ENCODE measurements around the gene SRPK1.
"Not testable (repeated sequence)": the region's sequence is repeated elsewhere in the genome, so short reads cannot be mapped to it uniquely, and the experiment has no call there.

Gene SRPK1

GRCh38 chr6:35929601-35930000 lies 8.7 kb upstream of the SRPK1 start:
- no peak for DNase-seq

- no peak for DNase-seq
These were observed 5.8 kb upstream of the SRPK1 start for GRCh38 chr6:35926509-35927215.

GRCh38 chr6:35925961-35926360 lies 5.1 kb upstream of the SRPK1 start:
- DNase-seq, result no peak

- DNase-seq, result no peak
These were observed 3.2 kb upstream of the SRPK1 start for GRCh38 chr6:35924146-35924545.

- DNase-seq, result no peak
These were observed 1.2 kb upstream of the SRPK1 start for GRCh38 chr6:35922139-35922554.

- DNase-seq, result no peak
These were observed 809 bp downstream of the SRPK1 start for GRCh38 chr6:35919827-35920751.

GRCh38 chr6:35919085-35919826 lies 1.6 kb downstream of the SRPK1 start:
- no peak for DNase-seq

GRCh38 chr6:35916893-35917292 lies 4.0 kb downstream of the SRPK1 start:
- DNase-seq, result not testable (repeated sequence)

GRCh38 chr6:35916056-35916455 lies 4.8 kb downstream of the SRPK1 start:
- no peak for DNase-seq

GRCh38 chr6:35914536-35914935 lies 6.4 kb downstream of the SRPK1 start:
- DNase-seq, result no peak

- no peak for DNase-seq
These were observed 8.8 kb downstream of the SRPK1 start for GRCh38 chr6:35911871-35912653.

- not testable (repeated sequence) for DNase-seq
These were observed 11.3 kb downstream of the SRPK1 start for GRCh38 chr6:35909571-35909970.

- DNase-seq, result not testable (repeated sequence)
These were observed 12.0 kb downstream of the SRPK1 start for GRCh38 chr6:35908753-35909401.

- DNase-seq, result no peak
These were observed 13.1 kb downstream of the SRPK1 start for GRCh38 chr6:35907750-35908149.

- no peak for DNase-seq
These were observed 14.4 kb downstream of the SRPK1 start for GRCh38 chr6:35906499-35906846.

GRCh38 chr6:35905841-35906498 lies 14.9 kb downstream of the SRPK1 start:
- no peak for DNase-seq

GRCh38 chr6:35905141-35905785 lies 15.6 kb downstream of the SRPK1 start:
- DNase-seq, result no peak

- no peak for DNase-seq
These were observed 17.2 kb downstream of the SRPK1 start for GRCh38 chr6:35903679-35904078.

- DNase-seq, result no peak
These were observed 20.4 kb downstream of the SRPK1 start for GRCh38 chr6:35900448-35900847.

- no peak for DNase-seq
These were observed 22.9 kb downstream of the SRPK1 start for GRCh38 chr6:35898003-35898402.

- DNase-seq, result no peak
These were observed 23.4 kb downstream of the SRPK1 start for GRCh38 chr6:35897486-35897885.

All from activated CD4-positive, CD25-positive, alpha-beta regulatory T cell (primary cell).